Mesenchymal stem cell (in vitro differentiated cells and primary cell): ENCODE measurements around the gene TMEM109.

Experiments
- DNase-seq: peaks from one replicate; pipeline ENCODE4 v3.0.0-alpha.2; 2013
- H2AFZ ChIP-seq: one replicate; pipeline ENCODE4 v1.6.1; 2013; ENCODE audit warnings: low read depth, mild to moderate bottlenecking, control low read depth, inconsistent platforms, low read length, moderate library complexity
- H2AK5ac ChIP-seq: 2 replicates; pipeline ENCODE4 v1.6.1; 2013; ENCODE audit warnings: low read length, moderate library complexity, mild to moderate bottlenecking, inconsistent platforms; ENCODE audit not compliant: severe bottlenecking
- H2BK120ac ChIP-seq: one replicate; pipeline ENCODE4 v1.6.1; 2013; ENCODE audit warnings: low read depth, mild to moderate bottlenecking, inconsistent platforms, low read length, moderate library complexity
- H2BK12ac ChIP-seq, 2 experiments: one replicate each; pipeline ENCODE4 v1.6.1; 2013; ENCODE audit warnings: inconsistent platforms in 2 of 2, low read length in 2 of 2, mild to moderate bottlenecking in 2 of 2, moderate library complexity in 2 of 2, control low read depth in 1 of 2
- H2BK15ac ChIP-seq: one replicate; pipeline ENCODE4 v1.6.1; 2013; ENCODE audit warnings: mild to moderate bottlenecking, low read depth, inconsistent platforms; ENCODE audit not compliant: poor library complexity, severe bottlenecking
- H2BK5ac ChIP-seq: 2 replicates; pipeline ENCODE4 v1.6.1; 2013; ENCODE audit warnings: low read depth, mild to moderate bottlenecking, low read length, control low read depth, inconsistent platforms; ENCODE audit not compliant: poor library complexity, severe bottlenecking
- H3K14ac ChIP-seq, 2 experiments: one replicate each; pipeline ENCODE4 v1.6.1; 2013; ENCODE audit warnings: inconsistent platforms in 2 of 2, low read length in 2 of 2, control low read depth in 1 of 2, mild to moderate bottlenecking in 1 of 2, moderate library complexity in 1 of 2
- H3K18ac ChIP-seq, 2 experiments: one replicate each; pipeline ENCODE4 v1.6.1; 2013; ENCODE audit warnings: inconsistent platforms in 2 of 2, low read length in 2 of 2, control low read depth in 1 of 2, low read depth in 1 of 2, mild to moderate bottlenecking in 1 of 2
- H3K23ac ChIP-seq, 2 experiments: one replicate each; pipeline ENCODE4 v1.6.1; 2013; ENCODE audit warnings: inconsistent platforms in 2 of 2, low read length in 2 of 2, mild to moderate bottlenecking in 2 of 2, moderate library complexity in 2 of 2, control low read depth in 1 of 2
- H3K27ac ChIP-seq: 2 replicates; pipeline ENCODE4 v1.5.1; 2013; ENCODE audit warnings: mild to moderate bottlenecking, moderate library complexity, low read length, control low read depth, inconsistent platforms; ENCODE audit not compliant: poor library complexity, severe bottlenecking
- H3K27me3 ChIP-seq, 2 experiments: 2 replicates each; pipeline versions ENCODE4 v1.6.1 to v1.7.0; 2013; ENCODE audit warnings: low read length in 2 of 2, mild to moderate bottlenecking in 2 of 2, moderate library complexity in 2 of 2, control low read depth in 1 of 2, inconsistent platforms in 1 of 2; ENCODE audit not compliant: control insufficient read depth in 1 of 2, insufficient read depth in 1 of 2
- H3K36me3 ChIP-seq, 2 experiments: 2 replicates each; pipeline versions ENCODE4 v1.6.1 to v1.7.0; 2013; ENCODE audit warnings: low read length in 2 of 2, control low read depth in 1 of 2, inconsistent platforms in 1 of 2, low read depth in 1 of 2, mild to moderate bottlenecking in 1 of 2; ENCODE audit not compliant: insufficient read depth in 2 of 2, control insufficient read depth in 1 of 2
- H3K4ac ChIP-seq, 2 experiments: one replicate each; pipeline ENCODE4 v1.6.1; 2013; ENCODE audit warnings: inconsistent platforms in 2 of 2, low read length in 2 of 2, mild to moderate bottlenecking in 2 of 2, moderate library complexity in 2 of 2, control low read depth in 1 of 2, low read depth in 1 of 2
- H3K4me1 ChIP-seq: 2 replicates; pipeline ENCODE4 v1.6.1; 2013; ENCODE audit warnings: low read depth, low read length, control low read depth; ENCODE audit not compliant: control insufficient read depth, insufficient read depth
- H3K4me2 ChIP-seq: 2 replicates; pipeline ENCODE4 v1.6.1; 2013; ENCODE audit warnings: low read length, mild to moderate bottlenecking, inconsistent platforms; ENCODE audit not compliant: poor library complexity, severe bottlenecking
- H3K4me3 ChIP-seq, 2 experiments: 2 replicates each; pipeline versions ENCODE4 v1.5.1 to v1.7.0; 2013; ENCODE audit warnings: low read length in 2 of 2, mild to moderate bottlenecking in 2 of 2, control low read depth in 1 of 2, low read depth in 1 of 2; ENCODE audit not compliant: insufficient read depth in 1 of 2
- H3K79me1 ChIP-seq: replicated peaks from 2 replicates; pipeline ENCODE4 v1.6.1; 2013; ENCODE audit warnings: mild to moderate bottlenecking, control low read depth, low read length, inconsistent platforms; ENCODE audit not compliant: poor library complexity, severe bottlenecking
- H3K9ac ChIP-seq: 2 replicates; pipeline ENCODE4 v1.7.0; 2013; ENCODE audit warnings: mild to moderate bottlenecking, low read length, moderate library complexity
- H3K9me3 ChIP-seq: 2 replicates; pipeline ENCODE4 v1.7.0; 2013; ENCODE audit warnings: mild to moderate bottlenecking, low read length; ENCODE audit not compliant: control insufficient read depth
- H4K8ac ChIP-seq: one replicate; pipeline ENCODE4 v1.6.1; 2013; ENCODE audit warnings: inconsistent platforms, mild to moderate bottlenecking, low read length, moderate library complexity
- H4K91ac ChIP-seq: one replicate; pipeline ENCODE4 v1.6.1; 2013; ENCODE audit warnings: mild to moderate bottlenecking, low read length, inconsistent platforms
- whole genome bisulfite sequencing: methylation state at CpG from one replicate; pipeline ENCODE4 v1.1.7; 2013; ENCODE audit warnings: mixed read lengths; 5-methylcytosine and 5-hydroxymethylcytosine counted together

Gene TMEM109

DNA sequence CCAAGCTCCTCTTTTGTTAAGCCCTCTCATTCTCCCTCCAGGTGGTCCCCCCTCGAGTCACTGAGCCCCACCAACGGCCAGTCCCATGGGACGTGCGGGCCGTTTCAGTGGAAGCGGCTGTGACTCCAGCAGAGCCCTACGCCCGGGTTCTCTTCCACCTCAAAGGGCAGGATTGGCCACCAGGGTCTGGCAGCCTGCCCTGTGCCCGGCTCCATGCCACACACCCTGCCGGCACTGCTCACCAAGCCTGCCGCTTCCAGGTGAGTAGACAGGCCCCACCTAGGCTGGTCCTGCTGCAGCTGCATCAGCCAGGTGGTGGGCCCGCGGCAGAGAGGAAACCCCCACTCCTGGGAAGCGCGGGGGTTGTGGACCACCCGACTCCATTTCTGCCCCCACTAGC is 13.6 kb downstream of the TMEM109 start:
- no peaks in the 10 kb centered on the region for H3K9me3 ChIP-seq
- peaks cover 20% of the 10 kb centered on the region for H3K79me1 ChIP-seq
- no peak for DNase-seq
- WGBS = 91% methylated on average over 16 of the region's 16 CpGs
- no peak overlapping the region for H4K91ac ChIP-seq
- H2AK5ac ChIP-seq = no peak overlapping the region
- H3K18ac ChIP-seq = no peak overlapping the region
- no peak overlapping the region for H2BK120ac ChIP-seq
- no peak overlapping the region for H3K23ac ChIP-seq
- peaks cover 0 to 12% of the 10 kb centered on the region in 2 experiments for H3K27me3 ChIP-seq
- no peak overlapping the region for H2AFZ ChIP-seq
- H2BK12ac ChIP-seq = no peak overlapping the region
- no peak overlapping the region for H3K4me2 ChIP-seq
- H4K8ac ChIP-seq = no peak overlapping the region
- no peak overlapping the region for H3K9ac ChIP-seq
- H3K14ac ChIP-seq = no peak overlapping the region
- H3K4ac ChIP-seq = no peak overlapping the region
- peaks cover 5 to 59% of the 10 kb centered on the region in 2 experiments for H3K36me3 ChIP-seq
- no peak overlapping the region for H3K27ac ChIP-seq
- H3K4me3 ChIP-seq = no peak overlapping the region
- peaks cover 22% of the 10 kb centered on the region for H3K4me1 ChIP-seq
- no peak overlapping the region for H2BK5ac ChIP-seq
- no peak overlapping the region for H2BK15ac ChIP-seq

- no peak for DNase-seq
- WGBS = 92% methylated on average over 20 of the region's 20 CpGs
Measured at GRCh38 chr11:60928563-60929001, 14.6 kb downstream of the TMEM109 start.

GRCh38 chr11:60929764-60930163 is 15.8 kb downstream of the TMEM109 start:
- Histone ChIP-seq H3K4me1 (peaks cover 21% of the 10 kb centered on the region), H2AK5ac (no peak overlapping the region), H3K4me2 (no peak overlapping the region), H2BK5ac (no peak overlapping the region), H2BK12ac (no peak overlapping the region), H3K4ac (no peak overlapping the region), H3K27me3 (peaks cover 0 to 9% of the 10 kb centered on the region in 2 experiments), H3K27ac (no peak overlapping the region), H3K9ac (no peak overlapping the region), H3K4me3 (no peak overlapping the region), H2BK120ac (no peak overlapping the region), H4K8ac (no peak overlapping the region), H2BK15ac (no peak overlapping the region), H3K9me3 (no peaks in the 10 kb centered on the region), H2AFZ (no peak overlapping the region), H3K36me3 (peaks cover 0 to 68% of the 10 kb centered on the region in 2 experiments), H3K23ac (no peak overlapping the region), H4K91ac (no peak overlapping the region), H3K14ac (no peak overlapping the region), H3K18ac (no peak overlapping the region), H3K79me1 (peaks cover 17% of the 10 kb centered on the region)
- 87% methylated on average over 4 of the region's 4 CpGs for WGBS
- DNase-seq = no peak

More at GRCh38 chr11:60928563-60929001, 14.6 kb downstream of the TMEM109 start:
- Histone ChIP-seq H4K91ac (no peak overlapping the region), H3K4me3 (peak overlapping the region in 1 of 2 experiments; percentile 20), H3K9me3 (no peaks in the 10 kb centered on the region), H3K14ac (no peak overlapping the region), H3K23ac (no peak overlapping the region), H3K18ac (no peak overlapping the region), H2BK12ac (no peak overlapping the region), H2BK5ac (no peak overlapping the region), H3K4ac (no peak overlapping the region), H2BK120ac (no peak overlapping the region), H3K4me1 (peaks cover 27% of the 10 kb centered on the region), H4K8ac (no peak overlapping the region), H3K4me2 (no peak overlapping the region), H3K36me3 (peaks cover 0 to 57% of the 10 kb centered on the region in 2 experiments), H3K27me3 (peaks cover 0 to 12% of the 10 kb centered on the region in 2 experiments), H2BK15ac (no peak overlapping the region), H3K9ac (no peak overlapping the region), H2AFZ (no peak overlapping the region), H3K27ac (no peak overlapping the region), H3K79me1 (peaks cover 20% of the 10 kb centered on the region), H2AK5ac (no peak overlapping the region)

- Histone ChIP-seq H2BK15ac (no peak overlapping the region), H4K91ac (no peak overlapping the region), H4K8ac (no peak overlapping the region), H2BK5ac (no peak overlapping the region), H2AK5ac (no peak overlapping the region), H3K27ac (no peak overlapping the region), H2BK12ac (no peak overlapping the region), H3K36me3 (peaks cover 0 to 75% of the 10 kb centered on the region in 2 experiments), H3K14ac (no peak overlapping the region), H2BK120ac (no peak overlapping the region), H3K4me2 (no peak overlapping the region), H3K79me1 (peaks cover 10% of the 10 kb centered on the region), H3K18ac (no peak overlapping the region), H3K27me3 (peaks cover 0 to 3% of the 10 kb centered on the region in 2 experiments), H3K9me3 (no peaks in the 10 kb centered on the region), H2AFZ (no peak overlapping the region), H3K23ac (no peak overlapping the region), H3K4me3 (no peak overlapping the region), H3K4ac (no peak overlapping the region), H3K4me1 (peaks cover 14% of the 10 kb centered on the region), H3K9ac (no peak overlapping the region)
- WGBS = 97% methylated on average over 4 of the region's 4 CpGs
- DNase-seq = no peak
Measured at GRCh38 chr11:60930394-60930793, 16.4 kb downstream of the TMEM109 start.
